ENCODE results near the gene MT3.

DNA sequence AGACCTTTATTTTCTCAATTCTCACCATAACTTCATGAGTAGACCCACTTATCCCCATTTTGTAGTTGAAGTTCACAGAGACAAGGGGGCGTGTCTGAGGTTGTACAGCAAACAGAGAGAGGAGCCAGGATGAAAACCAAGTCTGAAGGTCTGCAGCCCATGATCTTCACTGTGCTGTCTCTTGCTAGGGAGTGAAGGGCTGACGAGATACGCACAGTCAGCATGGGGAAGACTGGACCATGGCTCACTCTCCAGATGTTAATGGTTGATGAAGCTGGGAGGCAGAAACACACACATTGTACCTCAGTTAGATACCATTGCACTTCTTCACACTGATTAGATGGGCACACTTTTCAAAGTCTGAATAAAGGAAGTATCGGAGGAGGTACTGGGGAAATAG lies 30.2 kb upstream of the MT3 start:
- TF ChIP-seq, protein P1, sequence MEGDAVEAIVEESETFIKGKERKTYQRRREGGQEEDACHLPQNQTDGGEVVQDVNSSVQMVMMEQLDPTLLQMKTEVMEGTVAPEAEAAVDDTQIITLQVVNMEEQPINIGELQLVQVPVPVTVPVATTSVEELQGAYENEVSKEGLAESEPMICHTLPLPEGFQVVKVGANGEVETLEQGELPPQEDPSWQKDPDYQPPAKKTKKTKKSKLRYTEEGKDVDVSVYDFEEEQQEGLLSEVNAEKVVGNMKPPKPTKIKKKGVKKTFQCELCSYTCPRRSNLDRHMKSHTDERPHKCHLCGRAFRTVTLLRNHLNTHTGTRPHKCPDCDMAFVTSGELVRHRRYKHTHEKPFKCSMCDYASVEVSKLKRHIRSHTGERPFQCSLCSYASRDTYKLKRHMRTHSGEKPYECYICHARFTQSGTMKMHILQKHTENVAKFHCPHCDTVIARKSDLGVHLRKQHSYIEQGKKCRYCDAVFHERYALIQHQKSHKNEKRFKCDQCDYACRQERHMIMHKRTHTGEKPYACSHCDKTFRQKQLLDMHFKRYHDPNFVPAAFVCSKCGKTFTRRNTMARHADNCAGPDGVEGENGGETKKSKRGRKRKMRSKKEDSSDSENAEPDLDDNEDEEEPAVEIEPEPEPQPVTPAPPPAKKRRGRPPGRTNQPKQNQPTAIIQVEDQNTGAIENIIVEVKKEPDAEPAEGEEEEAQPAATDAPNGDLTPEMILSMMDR (conservative IDR thresholded peaks at IDR 0.05) = no peak
- TF ChIP-seq ZFX (IDR thresholded peaks at IDR 0.05) = no peak

Measured in C4-2B (cell line).